BJ (cell line): Measurements from ENCODE around the gene AKT3. TPM values are rescaled to one million over a fixed set of nuclear protein-coding genes. Genes with fewer than 3 reads are reported as not detected.
"Not testable (repeated sequence)": the region's sequence is repeated elsewhere in the genome, so short reads cannot be mapped to it uniquely, and the experiment has no call there.

Source experiments
- CTCF ChIA-PET: fragments of 350-600 bp; formaldehyde crosslinking; extraction: SDS; loops from one replicate; lab custom pipeline; 2021; ENCODE audit warnings: antibody characterized with exemption, inconsistent platforms; lab: Yijun Ruan, JAX
- POLR2A ChIA-PET: fragments of 300-600 bp; sonication (Branson Sonifier 250); formaldehyde crosslinking; extraction: SDS; loops from one replicate; lab custom pipeline; 2021; ENCODE audit warnings: antibody characterized with exemption; lab: Charles Lee
- DNase-seq: peaks from one replicate; pipeline ENCODE4 v3.0.0-alpha.2; 2011; ENCODE audit warnings: low read depth
- H3K27me3 ChIP-seq: 2 replicates; pipeline ENCODE4 v1.6.0; 2011; ENCODE audit warnings: low read length; ENCODE audit not compliant: control insufficient read depth, insufficient read depth
- H3K36me3 ChIP-seq: 2 replicates; pipeline ENCODE4 v1.5.1; 2011; ENCODE audit warnings: low read length; ENCODE audit not compliant: control insufficient read depth, insufficient read depth
- H3K4me3 ChIP-seq: 2 replicates; pipeline ENCODE4 v1.5.1; 2011; ENCODE audit warnings: low read depth, mild to moderate bottlenecking, control low read depth, low read length
- CTCF ChIP-seq: IDR thresholded peaks from 2 replicates; pipeline ENCODE4 v1.5.1; 2011; ENCODE audit warnings: low read depth, mild to moderate bottlenecking, control low read depth, inconsistent platforms, low read length, moderate library complexity; ENCODE audit not compliant: insufficient read depth
- polyA plus RNA-seq: library from polyadenylated mRNA; depleted of rRNA; stranded (reverse); fragments of >200 nt; gene quantifications from 2 replicates; pipeline ENCODE4 v1.2.3, GENCODE V29; 2011

AKT3 gene
- polyA plus RNA-seq, 1 experiment, result 23.8 TPM

GRCh38 chr1:243818978-243819377 is 31.1 kb downstream of the AKT3 start:
- Histone ChIP-seq H3K4me3 (no peak overlapping the region), H3K36me3 (peaks cover 4% of the 10 kb centered on the region), H3K27me3 (no peaks in the 10 kb centered on the region)
- POLR2A ChIA-PET, result no interaction called here
- DNase-seq, result no peak
- TF ChIP-seq CTCF, result no peak
- CTCF ChIA-PET, result no interaction called here

GRCh38 chr1:243814718-243815117 is 35.3 kb downstream of the AKT3 start:
- H3K36me3 ChIP-seq, result peaks cover 4% of the 10 kb centered on the region
- H3K4me3 ChIP-seq, result no peak overlapping the region
- POLR2A ChIA-PET, result no interaction called here
- no peaks in the 10 kb centered on the region for H3K27me3 ChIP-seq
- TF ChIP-seq CTCF, result no peak
- CTCF ChIA-PET, result interaction anchor here (0.7 to 1.8 kb wide), 3 partner anchors 8 to 81 kb away, joined by 3 to 9 read pairs (median 3); no protein-coding TSS in a partner anchor
- no peak for DNase-seq

GRCh38 chr1:243807346-243807745 is 42.7 kb downstream of the AKT3 start:
- H3K4me3 ChIP-seq, DNase-seq, H3K27me3 ChIP-seq, POLR2A ChIA-PET, CTCF ChIA-PET, H3K36me3 ChIP-seq: not testable (repeated sequence)

GRCh38 chr1:243806310-243806709 is 43.7 kb downstream of the AKT3 start:
- no peaks in the 10 kb centered on the region for H3K36me3 ChIP-seq
- H3K4me3 ChIP-seq, result no peak overlapping the region
- H3K27me3 ChIP-seq, result no peaks in the 10 kb centered on the region
- no peak for TF ChIP-seq CTCF
- ChIA-PET CTCF (interaction anchor here (0.6 to 0.8 kb wide), 2 partner anchors 12 to 79 kb away, joined by 4 read pairs; no protein-coding TSS in a partner anchor), POLR2A (no interaction called here)
- DNase-seq, result no peak

- no peak overlapping the region for H3K4me3 ChIP-seq
- CTCF ChIA-PET, result no interaction called here
- POLR2A ChIA-PET, result no interaction called here
- no peaks in the 10 kb centered on the region for H3K36me3 ChIP-seq
- H3K27me3 ChIP-seq, result no peaks in the 10 kb centered on the region
- DNase-seq, result no peak
- no peak for TF ChIP-seq CTCF
These were observed 47.3 kb downstream of the AKT3 start for GRCh38 chr1:243802736-243803135.

- H3K27me3 ChIP-seq, result no peaks in the 10 kb centered on the region
- no peak overlapping the region for H3K4me3 ChIP-seq
- no peak for TF ChIP-seq CTCF
- no peaks in the 10 kb centered on the region for H3K36me3 ChIP-seq
- ChIA-PET POLR2A (interaction anchor here (0.5 kb wide), 1 partner anchor 174 kb away, joined by 3 read pairs; no protein-coding TSS in a partner anchor), CTCF (no interaction called here)
- DNase-seq, result no peak
These were observed 48.7 kb downstream of the AKT3 start for GRCh38 chr1:243801378-243801777.
